Ramos (cell line): ENCODE data around the gene TCF12.

Source experiments
- in situ Hi-C: fragments of 300-500 bp; cut with MboI; formaldehyde crosslinking; loops from one replicate; pipeline ENCODE4 v1.14.3; 2022; ENCODE audit warnings: low sequenced_read_pairs; ENCODE audit not compliant: unreplicated experiment

TCF12 gene

GRCh38 chr15:57224664-57225063 lies 306.2 kb downstream of the TCF12 start:
- in situ Hi-C loops: no loop called here

GRCh38 chr15:57227166-57227565 lies 308.7 kb downstream of the TCF12 start:
- in situ Hi-C loops: no loop called here

GRCh38 chr15:57227899-57228298 lies 309.5 kb downstream of the TCF12 start:
- in situ Hi-C loops: no loop called here

GRCh38 chr15:57228395-57228794 lies 310.0 kb downstream of the TCF12 start:
- in situ Hi-C loops: no loop called here

GRCh38 chr15:57229051-57229450 lies 310.6 kb downstream of the TCF12 start:
- in situ Hi-C loops: no loop called here

- in situ Hi-C loops: no loop called here
These were observed 313.1 kb downstream of the TCF12 start for GRCh38 chr15:57231559-57231958.

- in situ Hi-C loops: no loop called here
These were observed 315.7 kb downstream of the TCF12 start for GRCh38 chr15:57234156-57234555.

GRCh38 chr15:57235186-57235585 lies 316.7 kb downstream of the TCF12 start:
- in situ Hi-C loops: no loop called here

GRCh38 chr15:57235873-57236272 lies 317.4 kb downstream of the TCF12 start:
- in situ Hi-C loops: no loop called here

- in situ Hi-C loops: no loop called here
These were observed 318.3 kb downstream of the TCF12 start for GRCh38 chr15:57236561-57237300.

GRCh38 chr15:57237301-57237642 lies 318.8 kb downstream of the TCF12 start:
- in situ Hi-C loops: no loop called here

- in situ Hi-C loops: no loop called here
These were observed 319.2 kb downstream of the TCF12 start for GRCh38 chr15:57237676-57238075.

GRCh38 chr15:57245130-57245529 lies 326.7 kb downstream of the TCF12 start:
- in situ Hi-C loops: no loop called here

GRCh38 chr15:57245714-57246113 lies 327.3 kb downstream of the TCF12 start:
- in situ Hi-C loops: no loop called here

- in situ Hi-C loops: no loop called here
These were observed 329.6 kb downstream of the TCF12 start for GRCh38 chr15:57248074-57248473.

GRCh38 chr15:57251308-57251707 lies 332.9 kb downstream of the TCF12 start:
- in situ Hi-C loops: no loop called here

- in situ Hi-C loops: no loop called here
These were observed 333.5 kb downstream of the TCF12 start for GRCh38 chr15:57251941-57252340.

- in situ Hi-C loops: no loop called here
These were observed 334.6 kb downstream of the TCF12 start for GRCh38 chr15:57253082-57253481.

GRCh38 chr15:57253500-57253899 lies 335.1 kb downstream of the TCF12 start:
- in situ Hi-C loops: no loop called here

- in situ Hi-C loops: no loop called here
These were observed 337.4 kb downstream of the TCF12 start for GRCh38 chr15:57255751-57256341.

- in situ Hi-C loops: no loop called here
These were observed 338.5 kb downstream of the TCF12 start for GRCh38 chr15:57256939-57257338.

GRCh38 chr15:57259568-57260040 lies 341.2 kb downstream of the TCF12 start:
- in situ Hi-C loops: no loop called here
